ENCODE measurements around the gene TBC1D20. TPM values are rescaled to one million over a fixed set of nuclear protein-coding genes. Genes with fewer than 3 reads are reported as not detected.
A peak's percentile ranks its signal among the peaks of the same experiment; 100 is the strongest.
"Not testable (repeated sequence)": the region's sequence is repeated elsewhere in the genome, so short reads cannot be mapped to it uniquely, and the experiment has no call there.

The TBC1D20 gene
- total RNA-seq, 5 donors from 2014 or later (not counting 1 experiment from before 2014, with no cell fraction given): 28.9 to 42.7 (median 39.5) TPM

DNA sequence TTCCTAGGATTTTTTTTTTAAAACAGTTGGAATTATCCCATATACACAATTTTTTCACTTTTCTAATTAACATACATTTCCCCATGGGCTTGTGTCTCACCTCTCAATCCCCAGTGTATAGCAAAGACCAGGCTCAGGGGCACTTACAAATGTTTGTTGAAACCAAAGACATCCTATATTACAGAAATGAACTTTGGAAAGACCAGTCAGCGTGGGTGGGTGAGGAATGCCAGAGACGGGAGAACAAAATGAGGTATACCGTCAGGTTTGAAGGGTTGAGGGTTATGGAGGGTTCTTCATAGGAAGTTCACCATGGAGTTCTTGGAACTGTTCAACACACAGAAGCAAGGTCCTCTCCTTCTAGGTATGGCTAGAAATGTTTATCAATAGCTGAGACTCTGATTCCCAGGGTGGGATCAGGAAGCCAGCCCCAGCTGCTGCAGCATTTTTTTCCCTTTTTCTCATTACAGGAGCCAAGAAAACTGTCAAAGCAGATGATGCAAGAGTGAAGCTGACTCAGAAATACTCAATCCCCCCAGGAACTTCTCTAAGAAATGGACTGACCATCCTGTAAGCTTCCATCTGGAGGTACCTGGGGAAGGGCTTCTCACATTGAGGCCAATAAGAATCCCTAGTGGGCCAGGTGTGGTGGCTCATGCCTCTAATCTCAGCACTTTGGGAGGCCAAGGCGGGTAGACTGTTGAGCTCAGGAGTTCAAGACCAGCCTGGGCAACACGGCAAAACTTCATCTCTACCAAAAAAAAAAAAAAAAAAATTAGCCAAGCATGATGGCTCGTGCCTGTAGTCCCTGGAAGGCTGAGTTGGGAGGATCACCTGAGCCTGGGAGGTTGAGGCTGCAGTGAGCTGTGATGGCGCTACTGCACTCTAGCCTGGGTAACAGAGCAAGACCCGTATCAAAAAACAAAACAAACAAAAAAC lies 15.9 kb upstream of the TBC1D20 start:
- Mint-ChIP-seq H3K27ac (no peak overlapping the region), H3K4me3 (no peak overlapping the region), H3K36me3 (peaks cover 21% of the 10 kb centered on the region), H3K9me3 (no peaks in the 10 kb centered on the region), H3K4me1 (peaks cover 22 to 28% (median 27%) of the 10 kb centered on the region in 3 donors), H3K27me3 (no peaks in the 10 kb centered on the region)
- Histone ChIP-seq H3K27ac (ENCODE audit: low read length) (no peak overlapping the region), H3K36me3 (ENCODE audit: control insufficient read depth in 2 of 2, extremely low read depth in 1 of 2, insufficient read depth in 1 of 2, low read length in 1 of 2) (peaks cover 2 to 21% of the 10 kb centered on the region in 2 donors), H3K9me3 (no peaks in the 10 kb centered on the region), H3K27me3 (replicated peaks in 1 of 2; ENCODE audit: control insufficient read depth in 2 of 2, extremely low read depth in 1 of 2, insufficient read depth in 2 of 2, low read length in 1 of 2) (no peaks in the 10 kb centered on the region), H3K4me1 (ENCODE audit: control insufficient read depth in 1 of 2, extremely low read depth in 1 of 2, insufficient read depth in 2 of 2, low read length in 2 of 2) (peaks cover 2 to 11% of the 10 kb centered on the region in 2 experiments), H3K4me3 (ENCODE audit: control insufficient read depth in 1 of 2, extremely low read depth in 1 of 2, low read length in 1 of 2) (no peak overlapping the region)
- WGBS (ENCODE audit: insufficient coverage): 93% methylated on average over 3 of the region's 8 CpGs
- ChIA-PET CTCF (interaction anchor here (0.5 to 2.3 kb wide), 12 partner anchors 14 to 189 kb away, joined by 3 to 14 read pairs (median 4); no protein-coding TSS in a partner anchor), POLR2A (no interaction called here)
- no peak for DNase-seq
- peak in 1 of 4 experiments; percentile 5 for ATAC-seq (replicated peaks in 1 of 4)

DNA sequence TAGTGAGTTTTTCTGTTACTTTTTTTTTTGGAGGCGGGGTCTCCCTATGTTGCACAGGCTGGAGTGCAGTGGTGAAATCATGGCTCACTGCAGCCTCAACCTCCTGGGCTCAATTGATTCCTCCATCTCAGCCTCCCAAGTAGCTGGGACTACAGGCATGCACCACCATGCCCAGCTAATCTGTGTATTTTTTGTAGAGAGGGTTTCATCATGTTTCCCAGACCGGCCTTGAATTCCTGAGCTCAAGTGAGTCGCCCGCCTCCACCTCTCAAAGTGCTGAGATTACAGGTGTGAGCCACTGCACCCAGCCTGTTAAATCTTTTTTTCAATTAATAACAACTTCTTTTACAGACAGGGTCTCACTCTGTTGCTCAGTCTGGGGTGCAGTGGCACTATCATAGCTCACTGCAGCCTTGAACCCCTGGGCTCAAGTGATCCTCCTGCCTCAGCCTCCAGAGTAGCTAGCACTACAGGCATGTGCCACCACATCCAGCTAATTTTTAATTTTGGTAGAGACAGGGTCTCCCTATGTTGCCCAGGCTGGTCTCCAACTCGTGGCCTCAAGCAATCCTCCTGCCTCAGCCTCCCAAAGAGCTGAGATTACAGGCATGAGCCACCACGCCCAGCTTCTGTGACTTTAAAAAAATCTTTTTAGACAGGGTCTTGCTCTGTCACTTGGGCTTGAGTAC lies 14.4 kb upstream of the TBC1D20 start:
- H3K27me3 ChIP-seq (replicated peaks in 1 of 2; ENCODE audit: control insufficient read depth in 2 of 2, extremely low read depth in 1 of 2, insufficient read depth in 2 of 2, low read length in 1 of 2); H3K27ac ChIP-seq (ENCODE audit: low read length); ATAC-seq (replicated peaks in 1 of 4); H3K4me3 ChIP-seq (ENCODE audit: control insufficient read depth in 1 of 2, extremely low read depth in 1 of 2, low read length in 1 of 2); DNase-seq; H3K9me3 Mint-ChIP-seq; H3K27ac Mint-ChIP-seq; H3K4me3 Mint-ChIP-seq; POLR2A ChIA-PET; H3K36me3 ChIP-seq (ENCODE audit: control insufficient read depth in 2 of 2, extremely low read depth in 1 of 2, insufficient read depth in 1 of 2, low read length in 1 of 2); H3K9me3 ChIP-seq; H3K36me3 Mint-ChIP-seq; H3K27me3 Mint-ChIP-seq: not testable (repeated sequence)
- WGBS (ENCODE audit: insufficient coverage): 94% methylated on average over 2 of the region's 6 CpGs
- H3K4me1 Mint-ChIP-seq: peaks cover 16 to 24% (median 20%) of the 10 kb centered on the region in 3 donors
- CTCF ChIA-PET: interaction anchor here (0.6 to 2.3 kb wide), 3 partner anchors 115 to 123 kb away, joined by 4 to 14 read pairs (median 8); no protein-coding TSS in a partner anchor
- peaks cover 2 to 11% of the 10 kb centered on the region in 2 experiments for H3K4me1 ChIP-seq (ENCODE audit: control insufficient read depth in 1 of 2, extremely low read depth in 1 of 2, insufficient read depth in 2 of 2, low read length in 2 of 2)

DNA sequence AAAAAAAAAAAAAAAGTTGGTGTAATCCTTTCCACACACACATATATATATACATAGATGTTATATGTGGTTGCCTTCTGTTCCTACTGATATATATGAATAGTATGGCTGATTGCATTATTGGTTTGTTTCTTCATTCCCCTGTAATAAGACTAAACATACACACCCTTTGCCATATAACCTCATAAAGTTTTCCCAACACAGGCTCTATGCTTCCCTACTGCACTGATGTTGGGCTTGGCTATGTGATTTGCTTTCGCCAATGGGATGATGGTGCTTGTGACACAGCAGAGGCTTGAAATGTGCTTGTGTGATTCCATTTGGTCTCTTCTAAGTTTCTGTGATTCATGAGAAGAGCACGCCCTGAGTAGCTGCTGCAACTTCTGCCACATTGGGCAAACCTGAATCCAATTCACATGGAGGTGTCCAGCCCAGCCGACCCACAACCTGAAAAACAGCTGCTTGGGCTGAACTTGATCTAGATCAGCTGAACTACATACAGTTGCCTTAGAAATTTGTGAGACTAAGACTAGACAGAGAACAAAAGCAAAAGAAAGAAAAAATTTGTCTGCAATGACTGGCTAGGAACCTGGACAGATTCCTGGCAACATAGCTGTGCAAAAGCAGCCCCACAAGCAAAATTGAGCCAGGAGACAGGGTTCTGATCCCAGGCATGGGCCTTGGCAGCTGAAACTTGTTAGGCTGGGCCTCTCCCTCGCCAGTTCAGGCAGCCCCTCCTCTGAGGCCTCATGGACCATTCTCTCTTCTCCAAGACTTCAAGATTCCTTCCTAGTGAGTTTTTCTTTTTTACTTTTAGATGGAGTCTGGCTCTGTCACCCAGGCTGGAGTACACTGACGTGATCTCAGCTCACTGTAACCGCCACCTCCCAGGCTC lies 13.4 kb upstream of the TBC1D20 start:
- H3K27ac ChIP-seq (ENCODE audit: low read length): no peak overlapping the region
- H3K4me3 ChIP-seq (ENCODE audit: control insufficient read depth in 1 of 2, extremely low read depth in 1 of 2, low read length in 1 of 2): no peak overlapping the region
- H3K9me3 ChIP-seq: no peaks in the 10 kb centered on the region
- no peaks in the 10 kb centered on the region for H3K27me3 ChIP-seq (replicated peaks in 1 of 2; ENCODE audit: control insufficient read depth in 2 of 2, extremely low read depth in 1 of 2, insufficient read depth in 2 of 2, low read length in 1 of 2)
- peaks cover 10% of the 10 kb centered on the region for H3K36me3 Mint-ChIP-seq
- H3K27me3 Mint-ChIP-seq: no peaks in the 10 kb centered on the region
- ATAC-seq (replicated peaks in 1 of 4) (no peak), DNase-seq (no peak)
- peaks cover 0 to 7% of the 10 kb centered on the region in 2 donors for H3K36me3 ChIP-seq (ENCODE audit: control insufficient read depth in 2 of 2, extremely low read depth in 1 of 2, insufficient read depth in 1 of 2, low read length in 1 of 2)
- WGBS (ENCODE audit: insufficient coverage): 100% methylated on average over 1 of the region's 6 CpGs
- CTCF ChIA-PET: interaction anchor here in 1 of 2 donors (0.6 kb wide), 1 partner anchor 118 kb away, joined by 3 read pairs; no protein-coding TSS in a partner anchor
- no peak overlapping the region for H3K4me3 Mint-ChIP-seq
- H3K4me1 ChIP-seq (ENCODE audit: control insufficient read depth in 1 of 2, extremely low read depth in 1 of 2, insufficient read depth in 2 of 2, low read length in 2 of 2): peaks cover 0 to 4% of the 10 kb centered on the region in 2 experiments
- POLR2A ChIA-PET: no interaction called here
- peaks cover 8 to 14% (median 10%) of the 10 kb centered on the region in 3 donors for H3K4me1 Mint-ChIP-seq
- no peak overlapping the region for H3K27ac Mint-ChIP-seq
- H3K9me3 Mint-ChIP-seq: peaks cover 0 to 3% (median 0%) of the 10 kb centered on the region in 3 donors

DNA sequence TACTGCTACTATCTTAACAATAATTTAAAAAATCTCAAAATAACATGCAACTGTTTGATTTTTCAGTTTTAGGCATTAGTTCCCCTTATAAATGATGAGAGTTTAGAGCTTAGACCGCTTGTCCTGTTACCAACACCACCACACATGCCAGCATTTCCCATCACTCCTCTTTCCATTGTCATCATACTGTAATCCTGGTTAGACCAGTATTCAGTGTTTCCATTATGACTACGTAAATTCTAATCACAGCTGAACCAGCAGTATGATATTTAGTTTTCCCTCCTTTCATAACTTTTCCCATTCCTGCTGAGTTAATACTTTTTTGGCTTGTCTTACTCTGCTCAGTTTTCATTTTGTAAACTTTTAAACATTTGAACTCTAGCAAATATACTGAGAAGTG lies 12.2 kb upstream of the TBC1D20 start:
- H3K36me3 Mint-ChIP-seq: peaks cover 10% of the 10 kb centered on the region
- 100% methylated on average over 1 of the region's 2 CpGs for WGBS (ENCODE audit: insufficient coverage)
- DNase-seq (no peak), ATAC-seq (replicated peaks in 1 of 4) (no peak)
- H3K27me3 ChIP-seq (replicated peaks in 1 of 2; ENCODE audit: control insufficient read depth in 2 of 2, extremely low read depth in 1 of 2, insufficient read depth in 2 of 2, low read length in 1 of 2): no peaks in the 10 kb centered on the region
- ChIA-PET CTCF (interaction anchor here in 1 of 2 donors (0.6 kb wide), 1 partner anchor 31 kb away, joined by 11 read pairs; no protein-coding TSS in a partner anchor), POLR2A (no interaction called here)
- H3K27me3 Mint-ChIP-seq: no peaks in the 10 kb centered on the region
- peaks cover 0 to 14% (median 2%) of the 10 kb centered on the region in 3 donors for H3K9me3 Mint-ChIP-seq
- H3K36me3 ChIP-seq (ENCODE audit: control insufficient read depth in 2 of 2, extremely low read depth in 1 of 2, insufficient read depth in 1 of 2, low read length in 1 of 2): peaks cover 0 to 4% of the 10 kb centered on the region in 2 donors
- H3K4me1 ChIP-seq (ENCODE audit: control insufficient read depth in 1 of 2, extremely low read depth in 1 of 2, insufficient read depth in 2 of 2, low read length in 2 of 2): peaks cover 0 to 4% of the 10 kb centered on the region in 2 experiments
- H3K4me1 Mint-ChIP-seq: peaks cover 5 to 8% (median 6%) of the 10 kb centered on the region in 3 donors
- no peaks in the 10 kb centered on the region for H3K9me3 ChIP-seq
- no peak overlapping the region for H3K4me3 Mint-ChIP-seq
- H3K4me3 ChIP-seq (ENCODE audit: control insufficient read depth in 1 of 2, extremely low read depth in 1 of 2, low read length in 1 of 2): no peak overlapping the region
- H3K27ac ChIP-seq (ENCODE audit: low read length): no peak overlapping the region
- no peak overlapping the region for H3K27ac Mint-ChIP-seq

DNA sequence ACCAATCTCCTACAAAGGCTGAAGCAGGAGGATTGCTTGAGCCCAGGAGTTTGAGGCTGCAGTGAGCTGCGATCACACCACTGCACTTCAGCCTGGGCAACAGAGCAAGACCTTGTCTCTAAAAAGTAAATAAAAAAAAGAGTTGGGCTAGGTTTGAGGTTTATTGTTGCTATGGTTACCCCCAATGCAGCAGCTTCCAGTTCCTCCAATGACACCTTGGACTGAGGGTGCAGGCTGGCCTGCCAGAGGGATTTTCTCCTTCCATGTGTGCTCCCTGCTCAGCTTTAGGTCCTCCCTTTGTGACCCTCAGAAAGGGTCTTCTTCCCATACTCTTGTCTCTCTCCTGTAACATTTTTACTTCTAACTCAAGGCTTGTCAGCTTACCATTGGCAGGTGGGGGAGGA lies 10.6 kb upstream of the TBC1D20 start:
- peaks cover 0 to 16% (median 2%) of the 10 kb centered on the region in 3 donors for H3K9me3 Mint-ChIP-seq
- Histone ChIP-seq H3K4me1 (ENCODE audit: control insufficient read depth in 1 of 2, extremely low read depth in 1 of 2, insufficient read depth in 2 of 2, low read length in 2 of 2) (no peaks in the 10 kb centered on the region), H3K36me3 (ENCODE audit: control insufficient read depth in 2 of 2, extremely low read depth in 1 of 2, insufficient read depth in 1 of 2, low read length in 1 of 2) (peaks cover 0 to under 1% of the 10 kb centered on the region in 2 donors), H3K27me3 (replicated peaks in 1 of 2; ENCODE audit: control insufficient read depth in 2 of 2, extremely low read depth in 1 of 2, insufficient read depth in 2 of 2, low read length in 1 of 2) (no peaks in the 10 kb centered on the region), H3K27ac (ENCODE audit: low read length) (no peak overlapping the region), H3K4me3 (ENCODE audit: control insufficient read depth in 1 of 2, extremely low read depth in 1 of 2, low read length in 1 of 2) (no peak overlapping the region), H3K9me3 (no peaks in the 10 kb centered on the region)
- ATAC-seq (replicated peaks in 1 of 4): no peak
- H3K27ac Mint-ChIP-seq: no peak overlapping the region
- DNase-seq: no peak
- POLR2A ChIA-PET: no interaction called here
- CTCF ChIA-PET: no interaction called here
- H3K4me3 Mint-ChIP-seq: no peak overlapping the region
- peaks cover 3% of the 10 kb centered on the region in 2 donors for H3K27me3 Mint-ChIP-seq
- H3K36me3 Mint-ChIP-seq: peaks cover 4% of the 10 kb centered on the region
- no peaks in the 10 kb centered on the region for H3K4me1 Mint-ChIP-seq
- WGBS (ENCODE audit: insufficient coverage): no CpG with 5 or more reads among the region's 1 CpG

Data from T-cell (primary cell).